Astrocyte (in vitro differentiated cells and primary cell): ENCODE results near the gene MARF1.

Experiments
- CTCF ChIP-seq: IDR thresholded peaks from 2 replicates; pipeline ENCODE4 v1.5.1; 2011; ENCODE audit warnings: low read depth, mild to moderate bottlenecking, inconsistent platforms, low read length, moderate library complexity; ENCODE audit not compliant: insufficient read depth
- EZH2 ChIP-seq: IDR thresholded peaks from 2 replicates; pipeline ENCODE4 v1.6.1; 2012; ENCODE audit warnings: mild to moderate bottlenecking, low read length, inconsistent platforms; ENCODE audit not compliant: insufficient read depth

GRCh38 chr16:15585956-15586355 lies 57.0 kb downstream of the MARF1 start:
- no peak for TF ChIP-seq CTCF
- no peak for TF ChIP-seq EZH2
